ENCODE data around the gene GCK.
A peak's percentile ranks its signal among the peaks of the same experiment; 100 is the strongest.

Gene GCK

DNA sequence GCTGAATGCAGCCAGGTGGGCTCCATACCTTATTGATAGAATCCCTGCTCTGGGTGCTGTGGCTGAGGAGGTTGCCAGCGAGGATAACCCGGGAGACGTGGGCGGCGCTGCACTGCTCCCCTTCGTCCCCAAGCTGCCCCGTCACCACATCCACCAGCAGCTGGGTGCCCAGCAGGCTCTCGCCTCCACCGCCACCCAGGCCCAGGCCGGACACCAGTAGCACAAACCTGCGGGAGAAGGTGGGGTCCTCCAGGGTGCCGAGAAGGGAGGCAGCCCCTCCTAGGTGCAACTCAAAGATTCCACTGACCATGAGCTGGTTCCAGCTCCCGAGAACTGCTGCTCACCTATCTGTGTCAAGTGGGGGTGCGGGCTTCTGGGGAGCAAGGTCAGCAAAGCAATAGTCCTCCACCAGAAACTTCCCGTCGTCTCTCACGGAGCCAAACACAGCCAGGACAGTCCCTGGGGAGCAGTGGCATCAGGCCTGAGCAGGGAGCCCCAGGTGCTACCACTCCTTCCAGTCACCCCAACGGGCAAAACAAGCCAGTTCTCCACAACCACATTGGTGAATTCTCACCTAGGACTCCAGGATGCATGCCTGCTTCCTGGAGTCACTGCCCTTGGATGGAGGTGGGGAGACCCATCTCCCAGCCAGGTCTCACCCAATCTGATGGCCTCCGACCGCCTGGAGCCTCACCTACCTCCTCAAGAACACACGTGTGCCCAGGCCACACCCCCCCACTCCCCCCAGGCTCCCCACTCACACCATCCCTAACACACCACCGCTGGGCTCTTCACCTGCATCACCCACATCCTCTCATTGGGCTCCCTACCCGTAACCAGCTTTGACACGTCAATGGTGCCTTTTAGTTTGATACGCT, 72.2 kb downstream of the GCK start:
- DNase-seq (ENCODE audit: low read depth) = no peak

DNA sequence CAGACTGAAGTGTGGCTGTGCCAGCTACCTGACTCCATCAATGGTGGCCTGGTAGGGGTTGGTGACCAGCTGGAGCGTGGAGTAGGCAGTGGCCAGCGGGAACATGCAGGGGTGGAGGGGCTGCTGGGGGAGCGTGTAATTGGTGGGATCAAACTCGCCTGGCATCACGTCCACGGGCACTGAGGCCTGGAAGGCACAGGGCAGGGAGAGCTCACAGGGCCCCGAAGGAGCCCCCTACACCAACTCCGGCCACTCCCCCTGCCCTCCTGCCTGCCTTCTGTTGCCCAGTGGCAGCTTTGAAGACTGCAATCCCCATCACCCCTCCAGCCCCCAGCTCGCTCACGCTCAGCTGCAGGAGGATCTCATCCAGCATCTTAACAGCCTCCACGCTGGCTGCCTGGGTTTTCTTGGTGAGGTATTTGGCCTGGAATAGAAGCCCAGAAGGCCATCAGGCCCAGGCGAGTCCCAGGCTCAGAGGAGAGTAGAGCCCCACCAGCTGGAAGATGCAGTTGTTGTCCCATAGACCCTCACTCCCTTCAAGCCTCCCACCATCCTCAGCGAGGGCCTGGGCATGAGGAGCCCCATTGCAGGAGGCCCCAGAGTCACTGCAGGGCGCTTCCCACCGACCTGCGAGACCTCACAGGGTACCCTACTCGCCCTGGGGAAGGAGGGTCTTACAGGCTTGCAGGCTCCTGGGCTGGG, 73.0 kb downstream of the GCK start:
- DNase-seq (ENCODE audit: low read depth) = no peak

DNA sequence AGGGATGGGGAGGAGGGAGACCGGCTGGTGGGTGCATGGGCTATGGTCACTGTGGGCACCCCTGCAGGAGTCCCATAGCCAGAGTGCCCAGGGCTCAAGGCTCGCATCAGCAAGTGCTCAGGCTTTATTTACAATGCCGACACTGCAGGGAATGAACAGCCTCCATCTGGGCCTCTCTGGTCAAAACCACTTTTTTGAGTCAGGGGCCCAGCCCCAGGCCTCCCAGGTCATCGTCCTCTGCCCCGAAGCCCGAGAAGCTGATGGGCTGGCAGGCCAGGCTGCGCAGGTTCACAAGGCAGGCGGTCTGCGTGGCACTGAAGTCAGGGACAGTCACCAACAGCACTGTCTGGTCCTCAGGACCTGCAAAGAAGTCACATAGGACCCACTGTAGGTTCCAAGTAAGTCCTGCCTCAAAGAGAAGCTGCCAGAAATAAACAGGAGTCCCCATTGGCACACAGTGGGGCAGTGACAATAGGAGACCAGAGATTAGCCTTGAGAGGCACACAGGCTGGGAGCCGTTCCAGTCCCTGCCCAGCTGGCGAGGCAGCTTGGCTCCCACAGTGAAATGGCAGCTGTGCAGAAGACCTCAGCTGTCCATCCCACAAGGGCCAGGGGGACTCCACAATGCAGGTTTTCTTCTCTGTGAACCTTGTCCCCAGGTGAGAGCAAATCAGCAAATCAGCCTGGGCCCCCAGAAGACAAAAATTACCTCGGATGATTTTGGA, 74.5 kb downstream of the GCK start:
- DNase-seq (ENCODE audit: low read depth) = no peak

DNA sequence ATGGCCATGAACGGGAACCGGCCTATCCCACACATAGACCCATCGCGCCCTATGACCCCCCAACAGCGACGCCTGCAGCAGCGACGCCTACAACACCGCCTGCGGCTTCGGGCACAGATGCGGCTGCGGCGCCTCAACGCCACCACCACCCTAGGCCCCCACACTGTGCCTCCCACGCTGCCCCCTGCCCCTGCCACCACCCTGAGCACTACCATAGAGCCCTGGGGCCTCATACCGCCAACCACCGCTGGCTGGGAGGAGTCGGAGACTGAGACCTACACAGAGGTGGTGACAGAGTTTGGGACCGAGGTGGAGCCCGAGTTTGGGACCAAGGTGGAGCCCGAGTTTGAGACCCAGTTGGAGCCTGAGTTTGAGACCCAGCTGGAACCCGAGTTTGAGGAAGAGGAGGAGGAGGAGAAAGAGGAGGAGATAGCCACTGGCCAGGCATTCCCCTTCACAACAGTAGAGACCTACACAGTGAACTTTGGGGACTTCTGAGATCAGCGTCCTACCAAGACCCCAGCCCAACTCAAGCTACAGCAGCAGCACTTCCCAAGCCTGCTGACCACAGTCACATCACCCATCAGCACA, 75.4 kb downstream of the GCK start:
- DNase-seq (ENCODE audit: low read depth) = no peak

DNA sequence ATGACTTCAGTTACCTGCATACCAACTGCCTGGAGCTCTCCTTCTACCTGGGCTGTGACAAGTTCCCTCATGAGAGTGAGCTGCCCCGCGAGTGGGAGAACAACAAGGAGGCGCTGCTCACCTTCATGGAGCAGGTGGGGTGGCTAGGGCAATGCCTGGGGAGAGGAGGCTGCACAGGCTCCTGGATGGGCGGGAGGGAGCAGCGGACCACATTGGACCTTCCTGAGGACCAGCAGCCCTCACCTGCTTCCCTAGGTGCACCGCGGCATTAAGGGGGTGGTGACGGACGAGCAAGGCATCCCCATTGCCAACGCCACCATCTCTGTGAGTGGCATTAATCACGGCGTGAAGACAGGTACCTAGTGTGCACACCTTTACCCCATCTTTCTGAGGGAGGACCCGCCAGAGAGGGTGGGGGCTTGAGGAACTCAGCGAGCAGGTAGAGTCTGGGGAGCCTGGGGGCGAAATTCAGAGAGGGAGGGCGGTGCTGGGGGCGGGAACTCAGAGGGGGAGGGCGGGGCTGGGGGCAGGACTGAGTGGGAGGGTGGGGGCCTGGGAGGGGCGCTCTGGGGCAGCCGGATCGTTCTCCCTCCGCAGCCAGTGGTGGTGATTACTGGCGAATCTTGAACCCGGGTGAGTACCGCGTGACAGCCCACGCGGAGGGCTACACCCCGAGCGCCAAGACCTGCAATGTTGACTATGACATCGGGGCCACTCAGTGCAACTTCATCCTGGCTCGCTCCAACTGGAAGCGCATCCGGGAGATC, 76.1 kb downstream of the GCK start:
- DNase-seq (ENCODE audit: low read depth) = no peak

DNA sequence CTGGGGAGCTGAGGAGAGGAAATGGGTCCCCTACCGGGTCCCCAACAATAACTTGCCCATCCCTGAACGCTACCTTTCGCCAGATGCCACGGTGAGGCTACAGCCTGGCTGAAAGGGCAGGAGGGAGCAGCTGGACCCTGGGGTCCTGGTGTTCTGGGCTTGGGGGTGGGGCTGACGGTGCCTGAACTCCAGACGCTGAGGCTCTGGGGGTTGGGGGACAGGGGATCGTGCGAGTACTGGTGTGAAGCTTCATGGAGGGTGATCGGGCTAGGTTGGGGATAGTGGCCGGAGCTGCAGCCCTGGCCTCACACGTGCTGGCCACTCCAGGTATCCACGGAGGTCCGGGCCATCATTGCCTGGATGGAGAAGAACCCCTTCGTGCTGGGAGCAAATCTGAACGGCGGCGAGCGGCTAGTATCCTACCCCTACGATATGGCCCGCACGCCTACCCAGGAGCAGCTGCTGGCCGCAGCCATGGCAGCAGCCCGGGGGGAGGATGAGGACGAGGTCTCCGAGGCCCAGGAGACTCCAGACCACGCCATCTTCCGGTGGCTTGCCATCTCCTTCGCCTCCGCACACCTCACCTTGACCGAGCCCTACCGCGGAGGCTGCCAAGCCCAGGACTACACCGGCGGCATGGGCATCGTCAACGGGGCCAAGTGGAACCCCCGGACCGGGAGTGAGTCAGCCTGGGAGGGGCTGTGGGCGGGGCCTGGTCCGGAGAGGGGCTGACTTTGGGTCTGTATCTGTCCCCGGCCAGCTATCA, 76.8 kb downstream of the GCK start:
- no peak for DNase-seq (ENCODE audit: low read depth)

DNA sequence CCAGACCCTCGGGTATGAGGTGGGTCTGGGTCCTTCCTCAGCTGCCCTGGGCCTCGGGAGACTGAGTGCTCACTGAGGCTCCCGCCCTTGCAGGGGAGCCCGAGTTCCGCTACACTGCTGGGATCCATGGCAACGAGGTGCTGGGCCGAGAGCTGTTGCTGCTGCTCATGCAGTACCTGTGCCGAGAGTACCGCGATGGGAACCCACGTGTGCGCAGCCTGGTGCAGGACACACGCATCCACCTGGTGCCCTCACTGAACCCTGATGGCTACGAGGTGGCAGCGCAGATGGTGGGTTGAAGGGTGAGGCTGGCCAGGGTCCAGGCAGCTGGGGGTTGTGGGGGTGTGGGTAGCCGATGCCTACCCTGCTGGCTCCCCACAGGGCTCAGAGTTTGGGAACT, 77.5 kb downstream of the GCK start:
- DNase-seq (ENCODE audit: low read depth) = no peak

DNA sequence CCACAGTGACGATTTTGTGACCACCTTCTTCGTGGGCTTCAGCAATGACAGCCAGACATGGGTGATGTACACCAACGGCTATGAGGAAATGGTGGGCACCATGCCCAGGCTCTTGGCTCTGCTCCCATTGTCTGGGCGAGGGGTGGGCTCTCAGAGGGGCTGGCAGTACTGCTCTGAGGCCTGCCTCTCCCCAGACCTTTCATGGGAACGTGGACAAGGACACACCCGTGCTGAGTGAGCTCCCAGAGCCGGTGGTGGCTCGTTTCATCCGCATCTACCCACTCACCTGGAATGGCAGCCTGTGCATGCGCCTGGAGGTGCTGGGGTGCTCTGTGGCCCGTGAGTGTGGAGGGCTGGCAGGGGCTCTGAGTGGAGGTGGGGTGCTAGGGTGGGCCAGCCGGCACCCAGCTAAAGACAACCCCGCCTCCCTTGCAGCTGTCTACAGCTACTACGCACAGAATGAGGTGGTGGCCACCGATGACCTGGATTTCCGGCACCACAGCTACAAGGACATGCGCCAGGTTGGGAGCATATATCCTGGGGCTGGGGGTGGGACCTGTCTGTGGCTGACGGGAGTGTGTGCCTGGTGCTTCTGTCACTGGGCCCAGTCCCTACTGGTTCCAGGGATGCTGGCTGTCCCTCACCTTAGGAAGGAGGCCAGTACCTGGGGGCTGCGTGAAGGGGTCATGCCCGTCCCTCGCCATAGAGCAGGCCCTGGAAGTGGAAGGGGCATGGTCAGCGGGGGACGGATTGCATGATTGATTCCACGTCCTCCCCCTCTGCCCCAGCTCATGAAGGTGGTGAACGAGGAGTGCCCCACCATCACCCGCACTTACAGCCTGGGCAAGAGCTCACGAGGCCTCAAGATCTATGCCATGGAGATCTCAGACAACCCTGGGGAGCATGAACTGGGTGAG, 78.3 kb downstream of the GCK start:
- DNase-seq (ENCODE audit: low read depth) = no peak

DNA sequence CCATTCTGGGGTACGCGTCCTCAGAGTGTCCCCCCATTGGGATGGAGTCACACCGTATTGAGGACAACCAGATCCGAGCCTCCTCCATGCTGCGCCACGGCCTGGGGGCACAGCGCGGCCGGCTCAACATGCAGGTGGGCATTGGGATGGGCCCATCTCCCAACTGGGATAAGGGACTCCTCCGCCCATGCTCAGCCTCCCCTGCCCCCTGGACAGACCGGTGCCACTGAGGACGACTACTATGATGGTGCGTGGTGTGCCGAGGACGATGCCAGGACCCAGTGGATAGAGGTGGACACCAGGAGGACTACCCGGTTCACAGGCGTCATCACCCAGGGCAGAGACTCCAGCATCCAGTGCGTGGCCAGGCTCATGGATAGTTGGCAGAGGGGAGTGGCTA, 79.2 kb downstream of the GCK start:
- no peak for DNase-seq (ENCODE audit: low read depth)

DNA sequence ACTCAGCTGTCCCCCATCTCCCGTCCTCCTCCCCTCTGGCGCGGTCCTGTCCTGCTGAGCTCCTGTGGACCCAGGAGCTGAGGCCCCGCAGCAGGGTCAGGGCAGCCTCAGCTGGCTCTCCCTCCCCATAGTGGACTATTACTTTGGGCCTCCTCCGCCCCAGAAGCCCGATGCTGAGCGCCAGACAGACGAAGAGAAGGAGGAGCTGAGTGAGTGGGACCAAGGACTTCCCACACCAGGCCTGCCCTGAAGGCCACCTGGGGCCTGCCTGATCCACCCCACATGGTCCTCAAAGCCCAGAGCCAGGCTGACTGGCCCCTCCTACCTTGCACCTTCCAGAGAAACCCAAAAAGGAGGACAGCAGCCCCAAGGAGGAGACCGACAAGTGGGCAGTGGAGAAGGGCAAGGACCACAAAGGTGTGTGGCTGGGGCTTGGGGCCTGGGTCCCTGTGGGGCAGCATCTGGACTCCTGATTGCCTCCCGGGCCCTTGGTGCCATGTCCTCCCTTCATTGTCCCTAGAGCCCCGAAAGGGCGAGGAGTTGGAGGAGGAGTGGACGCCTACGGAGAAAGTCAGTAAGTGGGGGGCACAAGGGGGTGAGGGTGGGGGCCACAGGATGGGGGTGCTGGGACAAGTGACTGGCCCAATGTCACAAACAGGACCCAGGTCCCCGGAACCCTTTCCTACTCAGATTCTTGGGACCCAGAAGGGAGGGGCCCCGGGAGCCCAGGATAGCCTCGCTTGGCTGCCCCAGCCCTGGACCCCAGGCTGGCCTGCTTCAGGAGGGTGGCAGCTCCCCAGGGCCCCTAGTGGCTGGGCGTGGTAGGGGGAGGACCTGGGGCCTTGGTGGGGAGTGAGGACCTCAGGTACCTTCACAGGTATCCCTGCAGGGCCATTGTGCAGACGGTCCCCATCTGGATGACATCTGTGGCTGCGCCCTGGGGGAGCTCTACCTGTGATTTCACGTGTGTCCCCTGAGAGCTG, 80.2 kb downstream of the GCK start:
- no peak for DNase-seq (ENCODE audit: low read depth)

DNA sequence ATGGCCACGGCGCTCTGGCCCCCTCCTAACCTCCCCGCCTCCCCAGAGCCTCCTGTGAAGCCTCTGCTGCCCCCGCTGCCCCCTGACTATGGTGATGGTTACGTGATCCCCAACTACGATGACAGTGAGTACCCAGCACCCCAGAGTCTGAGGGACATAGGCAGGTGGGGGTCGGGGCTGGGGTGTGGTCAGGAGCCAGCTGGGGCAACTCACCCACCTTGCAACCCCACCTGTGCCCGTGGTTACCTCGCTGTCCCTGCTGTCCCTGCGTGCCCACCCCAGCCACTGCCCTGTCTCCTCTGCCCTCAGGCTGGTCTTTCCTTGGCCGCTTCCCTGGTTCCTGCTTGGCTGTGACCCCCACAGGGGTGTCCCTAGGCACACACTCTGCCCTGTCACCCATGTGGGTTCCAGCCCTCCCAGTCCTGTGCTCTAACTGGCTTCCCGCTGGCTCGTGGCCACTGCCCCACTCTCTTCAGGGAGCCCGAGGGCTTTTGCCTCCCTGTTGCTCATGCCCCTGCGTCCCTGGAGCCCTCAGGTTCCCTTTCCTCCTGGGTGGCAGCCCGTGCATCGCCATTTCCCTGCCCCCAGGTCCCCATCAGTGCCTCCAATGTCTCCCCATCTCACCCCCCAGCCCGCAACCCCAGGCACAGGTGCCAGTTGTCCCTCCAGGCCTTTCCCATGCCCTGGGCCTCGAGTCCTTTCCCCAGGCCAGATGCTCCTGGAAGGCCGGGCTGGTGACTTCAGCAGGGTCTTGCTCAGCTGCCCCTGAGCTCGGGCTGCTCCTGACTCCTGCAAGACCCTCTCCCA, 81.1 kb downstream of the GCK start:
- DNase-seq (ENCODE audit: low read depth) = no peak

DNA sequence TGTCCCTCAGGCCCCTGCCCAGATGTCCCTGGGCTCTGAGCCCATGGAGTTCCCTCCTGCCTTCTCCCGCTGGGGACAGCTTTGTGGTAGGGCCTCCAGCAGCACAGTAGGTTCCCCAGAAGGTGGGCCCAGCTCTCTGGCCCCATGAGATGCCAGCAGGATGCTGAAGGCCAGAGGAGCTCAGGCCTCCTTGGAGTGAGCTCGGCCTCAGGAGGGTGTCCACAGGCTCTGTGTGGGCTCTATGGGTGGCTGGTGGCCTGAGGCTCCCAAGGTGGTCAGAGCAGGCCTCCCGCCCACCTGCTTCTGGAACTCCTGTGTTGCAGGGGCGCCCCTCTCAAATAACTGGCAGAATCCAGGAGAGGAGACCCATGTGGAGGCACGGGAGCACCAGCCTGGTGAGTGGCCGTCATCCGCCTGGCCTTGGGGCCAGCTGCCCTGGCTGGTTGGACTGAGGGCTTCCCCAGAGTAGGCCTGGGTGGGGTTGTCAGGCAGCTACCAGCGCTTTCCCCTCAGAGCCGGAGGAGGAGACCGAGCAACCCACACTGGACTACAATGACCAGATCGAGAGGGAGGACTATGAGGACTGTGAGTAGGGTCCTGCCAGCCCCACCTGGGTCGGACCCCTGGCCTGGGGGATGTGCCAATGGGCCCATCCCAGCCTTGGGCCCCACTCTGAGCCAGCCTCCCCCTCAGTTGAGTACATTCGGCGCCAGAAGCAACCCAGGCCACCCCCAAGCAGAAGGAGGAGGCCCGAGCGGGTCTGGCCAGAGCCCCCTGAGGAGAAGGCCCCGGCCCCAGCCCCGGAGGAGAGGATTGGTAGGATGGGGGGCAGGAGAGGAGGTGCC, 81.9 kb downstream of the GCK start:
- DNase-seq (ENCODE audit: low read depth) = no peak

DNA sequence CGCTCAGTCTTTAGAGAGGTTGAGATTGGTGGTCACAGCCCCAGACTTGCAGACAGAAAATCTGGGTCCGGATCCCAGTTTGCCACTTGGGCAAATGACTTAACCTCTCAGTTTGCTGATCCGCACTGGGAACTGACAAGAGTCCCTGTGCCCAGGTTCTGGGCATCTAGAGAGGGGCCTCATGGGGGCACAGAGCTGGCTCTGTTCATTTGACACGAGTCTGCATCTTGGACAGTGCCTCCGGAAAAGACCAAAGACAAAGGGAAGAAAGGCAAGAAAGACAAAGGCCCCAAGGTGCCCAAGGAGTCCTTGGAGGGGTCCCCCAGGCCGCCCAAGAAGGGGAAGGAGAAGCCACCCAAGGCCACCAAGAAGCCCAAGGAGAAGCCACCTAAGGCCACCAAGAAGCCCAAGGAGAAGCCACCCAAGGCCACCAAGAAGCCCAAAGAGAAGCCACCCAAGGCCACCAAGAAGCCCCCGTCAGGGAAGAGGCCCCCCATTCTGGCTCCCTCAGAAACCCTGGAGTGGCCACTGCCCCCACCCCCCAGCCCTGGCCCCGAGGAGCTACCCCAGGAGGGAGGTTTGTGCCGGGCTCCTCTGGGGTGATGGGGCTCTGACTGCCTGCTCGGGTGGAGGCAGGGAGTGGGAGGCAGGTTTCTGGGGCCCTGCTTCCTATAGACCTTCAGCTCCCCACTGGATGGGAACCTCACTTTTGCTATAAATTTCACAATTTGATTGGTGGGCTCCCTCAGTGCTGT, 82.8 kb downstream of the GCK start:
- no peak for DNase-seq (ENCODE audit: low read depth)

DNA sequence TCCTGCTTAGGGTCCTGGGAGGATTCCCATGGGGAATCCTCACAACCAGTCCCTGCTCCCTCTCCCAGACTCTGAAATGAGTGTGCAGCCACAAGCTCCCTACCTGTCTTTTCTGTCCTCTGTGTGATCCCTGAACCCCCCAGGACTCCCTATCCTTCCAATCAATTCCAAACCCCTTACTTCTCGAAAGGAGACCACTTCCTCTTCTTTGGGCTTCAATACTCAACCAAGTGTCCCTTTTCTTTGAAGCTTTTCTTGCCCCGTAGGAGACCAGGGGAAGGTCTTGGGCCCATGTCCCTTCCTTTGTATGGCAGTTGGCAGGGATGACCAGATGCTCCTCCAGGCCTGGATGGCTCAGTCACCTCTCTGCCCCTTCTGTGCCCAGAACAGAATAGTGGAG, 83.4 kb downstream of the GCK start:
- DNase-seq (ENCODE audit: low read depth) = no peak

DNA sequence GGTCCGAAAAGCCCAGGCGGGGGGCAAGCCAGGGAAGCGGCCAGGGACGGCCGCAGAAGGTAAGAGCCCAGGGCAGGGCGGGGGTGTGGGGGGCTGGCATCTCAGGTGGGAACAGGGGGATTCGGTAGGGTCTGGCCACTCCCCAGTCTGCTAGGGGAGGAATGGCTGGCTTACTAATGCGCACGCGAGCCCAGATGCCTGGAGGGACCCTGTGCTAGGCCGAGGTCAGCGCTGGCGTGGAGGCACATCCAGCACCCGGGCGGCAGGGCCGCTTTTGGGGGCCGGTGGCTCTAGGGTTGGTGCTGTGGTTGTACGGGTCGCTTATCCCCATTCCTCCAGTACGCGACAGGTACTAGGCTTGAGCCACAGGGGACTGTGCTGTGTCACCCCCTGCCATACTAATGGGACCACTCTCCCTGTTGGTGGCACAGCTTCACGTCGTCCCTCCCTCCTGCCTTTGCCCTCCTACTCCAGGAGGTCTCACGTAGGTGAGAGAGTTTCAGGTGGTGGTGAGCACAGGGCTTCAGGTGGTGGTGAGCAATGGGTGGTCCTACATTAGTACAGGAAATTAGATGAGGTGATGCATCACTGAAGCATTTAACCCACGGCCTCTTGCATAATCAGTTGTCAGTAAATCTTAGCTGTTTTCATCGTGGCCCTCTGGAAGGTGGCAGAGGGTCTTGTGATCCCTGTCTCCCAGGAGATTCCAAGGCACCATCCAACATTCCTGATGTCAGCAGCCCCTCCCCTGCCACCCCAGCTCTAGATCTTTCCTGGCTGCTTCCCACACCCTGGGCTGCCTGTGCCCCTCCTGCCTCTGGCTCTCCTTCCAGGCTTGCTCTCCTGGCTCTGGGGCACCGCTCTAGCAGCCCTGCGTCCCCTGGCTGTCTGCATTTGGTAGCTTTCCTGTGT, 84.1 kb downstream of the GCK start:
- DNase-seq (ENCODE audit: low read depth) = peak; percentile 56
